Mammary epithelial cell (primary cell): ENCODE measurements around the gene HBA2.
"Not testable (repeated sequence)": the region's sequence is repeated elsewhere in the genome, so short reads cannot be mapped to it uniquely, and the experiment has no call there.

Source experiments
- EZH2 ChIP-seq: IDR thresholded peaks from 2 replicates; pipeline ENCODE4 v1.6.1; 2012; ENCODE audit warnings: low read length, inconsistent platforms, borderline replicate concordance
- TF ChIP-seq, protein P1 (sequence below), 2 donors: IDR thresholded peaks in 1 of 2; conservative IDR thresholded peaks in 1 of 2; 2 replicates each; pipeline ENCODE4 v1.5.1; 2011 to 2012; ENCODE audit warnings: inconsistent platforms in 2 of 2, low read length in 2 of 2, mild to moderate bottlenecking in 2 of 2, control low read depth in 1 of 2, low read depth in 1 of 2; ENCODE audit not compliant: insufficient read depth in 1 of 2; ENCODE audit errors: extremely low read depth in 1 of 2

DNA sequence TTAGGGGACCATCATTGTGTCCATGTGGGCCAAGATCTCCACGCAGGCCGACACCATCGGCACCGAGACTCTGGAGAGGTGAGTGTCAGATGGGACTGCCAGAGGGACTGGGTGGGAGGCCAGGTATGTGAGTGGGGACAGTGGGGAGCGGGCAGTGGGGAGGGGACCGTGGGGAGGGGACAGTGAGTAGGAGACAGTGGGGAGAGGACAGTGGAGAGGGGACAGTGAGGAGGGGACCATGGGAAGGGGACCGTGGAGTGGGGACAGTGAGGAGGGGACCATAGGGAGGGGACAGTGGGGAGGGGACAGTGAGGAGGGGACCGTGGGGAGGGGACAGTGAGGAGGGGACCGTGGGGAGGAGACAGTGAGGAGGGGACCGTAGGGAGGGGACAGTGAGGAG lies 9.5 kb upstream of the HBA2 start:
- TF ChIP-seq, protein P1, sequence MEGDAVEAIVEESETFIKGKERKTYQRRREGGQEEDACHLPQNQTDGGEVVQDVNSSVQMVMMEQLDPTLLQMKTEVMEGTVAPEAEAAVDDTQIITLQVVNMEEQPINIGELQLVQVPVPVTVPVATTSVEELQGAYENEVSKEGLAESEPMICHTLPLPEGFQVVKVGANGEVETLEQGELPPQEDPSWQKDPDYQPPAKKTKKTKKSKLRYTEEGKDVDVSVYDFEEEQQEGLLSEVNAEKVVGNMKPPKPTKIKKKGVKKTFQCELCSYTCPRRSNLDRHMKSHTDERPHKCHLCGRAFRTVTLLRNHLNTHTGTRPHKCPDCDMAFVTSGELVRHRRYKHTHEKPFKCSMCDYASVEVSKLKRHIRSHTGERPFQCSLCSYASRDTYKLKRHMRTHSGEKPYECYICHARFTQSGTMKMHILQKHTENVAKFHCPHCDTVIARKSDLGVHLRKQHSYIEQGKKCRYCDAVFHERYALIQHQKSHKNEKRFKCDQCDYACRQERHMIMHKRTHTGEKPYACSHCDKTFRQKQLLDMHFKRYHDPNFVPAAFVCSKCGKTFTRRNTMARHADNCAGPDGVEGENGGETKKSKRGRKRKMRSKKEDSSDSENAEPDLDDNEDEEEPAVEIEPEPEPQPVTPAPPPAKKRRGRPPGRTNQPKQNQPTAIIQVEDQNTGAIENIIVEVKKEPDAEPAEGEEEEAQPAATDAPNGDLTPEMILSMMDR (conservative IDR thresholded peaks at IDR 0.05 in 1 of 2, IDR thresholded peaks at IDR 0.05 in 1 of 2; ENCODE audit: extremely low read depth in 1 of 2, insufficient read depth in 1 of 2, low read depth in 1 of 2, low read length in 2 of 2): not testable (repeated sequence)
- TF ChIP-seq EZH2: not testable (repeated sequence)
